HG03442 (cell line): Measurements from ENCODE around the gene VTI1A.

ENCODE experiments used
- ATAC-seq: cut with Tn5 transposase; IDR thresholded peaks from one replicate; pipeline ENCODE4 v1.9.1; 2021; ENCODE audit warnings: mild to moderate bottlenecking, moderate library complexity; ENCODE audit not compliant: unreplicated experiment

VTI1A gene

GRCh38 chr10:112744181-112745096, 297.4 kb downstream of the VTI1A start:
- ATAC-seq = no peak

GRCh38 chr10:112746329-112746728, 299.3 kb downstream of the VTI1A start:
- no peak for ATAC-seq

- ATAC-seq = no peak
Measured at GRCh38 chr10:112750427-112751167, 303.6 kb downstream of the VTI1A start.

GRCh38 chr10:112751651-112752050, 304.6 kb downstream of the VTI1A start:
- no peak for ATAC-seq

- no peak for ATAC-seq
Measured at GRCh38 chr10:112752288-112752687, 305.3 kb downstream of the VTI1A start.

- ATAC-seq = no peak
Measured at GRCh38 chr10:112753961-112754411, 307.0 kb downstream of the VTI1A start.

- ATAC-seq = no peak
Measured at GRCh38 chr10:112755446-112756234, 308.6 kb downstream of the VTI1A start.

GRCh38 chr10:112756235-112756527, 309.2 kb downstream of the VTI1A start:
- no peak for ATAC-seq

GRCh38 chr10:112758961-112759360, 311.9 kb downstream of the VTI1A start:
- no peak for ATAC-seq

GRCh38 chr10:112759496-112759895, 312.5 kb downstream of the VTI1A start:
- no peak for ATAC-seq

- ATAC-seq = no peak
Measured at GRCh38 chr10:112761256-112761655, 314.2 kb downstream of the VTI1A start.

- no peak for ATAC-seq
Measured at GRCh38 chr10:112763916-112764520, 317.0 kb downstream of the VTI1A start.

GRCh38 chr10:112765717-112766235, 318.8 kb downstream of the VTI1A start:
- no peak for ATAC-seq

- no peak for ATAC-seq
Measured at GRCh38 chr10:112766636-112767035, 319.6 kb downstream of the VTI1A start.

GRCh38 chr10:112767156-112767555, 320.1 kb downstream of the VTI1A start:
- ATAC-seq = no peak

GRCh38 chr10:112768121-112768520, 321.1 kb downstream of the VTI1A start:
- no peak for ATAC-seq

GRCh38 chr10:112769081-112769480, 322.1 kb downstream of the VTI1A start:
- ATAC-seq = no peak

GRCh38 chr10:112769611-112770370, 322.8 kb downstream of the VTI1A start:
- no peak for ATAC-seq

GRCh38 chr10:112771733-112772132, 324.7 kb downstream of the VTI1A start:
- ATAC-seq = no peak

- ATAC-seq = no peak
Measured at GRCh38 chr10:112773783-112774182, 326.8 kb downstream of the VTI1A start.
